ENCODE measurements around the gene ADORA2A.

Gene ADORA2A

DNA sequence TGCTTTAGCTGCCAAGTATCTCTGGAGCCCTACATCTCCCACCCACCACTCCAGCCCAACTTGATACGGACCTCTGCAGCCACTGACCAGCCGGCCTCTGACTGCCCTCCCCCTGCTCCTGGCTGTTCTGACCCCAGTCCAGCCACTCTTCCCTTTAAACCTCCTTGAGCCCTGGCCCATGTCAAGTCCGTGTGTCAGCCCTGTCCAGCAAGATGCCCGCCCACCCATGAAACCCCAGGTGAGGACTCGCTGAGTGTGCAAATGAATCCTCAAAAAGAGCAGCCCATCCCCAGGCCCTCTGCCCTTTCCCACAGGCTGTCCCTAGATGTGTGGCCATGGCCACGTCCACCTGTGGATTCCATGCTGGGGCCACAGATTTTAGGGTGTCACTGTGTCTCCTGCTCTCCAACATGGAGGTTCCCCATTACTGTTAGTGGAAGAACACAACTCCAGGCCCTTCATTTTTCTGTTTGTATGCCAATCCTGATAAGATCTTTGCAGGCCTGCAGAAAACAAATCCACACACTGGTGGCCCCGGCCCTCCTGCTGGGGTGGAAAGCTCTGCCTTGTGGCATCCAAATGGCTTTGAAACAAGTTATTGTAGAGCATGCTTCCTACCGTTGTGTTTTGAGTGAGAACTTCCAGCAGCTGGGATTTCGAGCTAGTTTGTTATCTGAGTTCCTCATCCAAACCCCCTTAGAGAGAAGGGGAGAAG is 22.7 kb upstream of the ADORA2A start:
- DNase-seq = no peak

DNA sequence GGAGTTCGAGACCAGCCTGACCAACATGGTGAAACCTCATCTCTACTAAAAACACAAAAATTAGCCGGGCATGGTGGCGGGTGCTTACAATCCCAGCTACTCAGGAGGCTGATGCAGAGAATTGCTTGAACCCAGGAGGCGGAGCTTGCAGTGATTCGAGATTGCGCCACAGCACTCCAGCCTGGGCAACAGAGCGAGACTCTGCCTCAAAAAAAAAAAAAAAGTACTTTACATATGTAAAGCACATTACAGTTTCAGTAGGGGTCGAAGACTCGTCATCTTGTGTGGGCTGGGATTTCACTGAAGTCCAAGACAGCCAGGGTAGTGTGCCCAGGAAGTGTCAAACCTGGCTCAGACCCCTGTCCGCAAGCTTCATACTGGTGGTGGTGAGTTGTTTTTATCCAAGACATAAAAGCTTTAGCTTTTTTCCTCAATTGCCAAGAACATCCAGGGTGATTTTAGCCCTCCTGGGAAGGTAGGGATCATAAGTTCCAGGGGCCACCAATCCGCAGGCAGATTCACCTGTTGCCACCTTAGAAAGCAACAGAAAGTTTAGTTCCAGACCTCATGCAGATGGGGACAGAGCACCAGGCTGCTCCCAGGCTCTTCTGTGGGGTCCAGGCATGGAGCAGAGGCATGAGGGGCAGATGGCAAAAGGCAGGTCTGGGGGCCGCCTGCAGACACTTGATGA is 21.6 kb upstream of the ADORA2A start:
- no peak for DNase-seq

DNA sequence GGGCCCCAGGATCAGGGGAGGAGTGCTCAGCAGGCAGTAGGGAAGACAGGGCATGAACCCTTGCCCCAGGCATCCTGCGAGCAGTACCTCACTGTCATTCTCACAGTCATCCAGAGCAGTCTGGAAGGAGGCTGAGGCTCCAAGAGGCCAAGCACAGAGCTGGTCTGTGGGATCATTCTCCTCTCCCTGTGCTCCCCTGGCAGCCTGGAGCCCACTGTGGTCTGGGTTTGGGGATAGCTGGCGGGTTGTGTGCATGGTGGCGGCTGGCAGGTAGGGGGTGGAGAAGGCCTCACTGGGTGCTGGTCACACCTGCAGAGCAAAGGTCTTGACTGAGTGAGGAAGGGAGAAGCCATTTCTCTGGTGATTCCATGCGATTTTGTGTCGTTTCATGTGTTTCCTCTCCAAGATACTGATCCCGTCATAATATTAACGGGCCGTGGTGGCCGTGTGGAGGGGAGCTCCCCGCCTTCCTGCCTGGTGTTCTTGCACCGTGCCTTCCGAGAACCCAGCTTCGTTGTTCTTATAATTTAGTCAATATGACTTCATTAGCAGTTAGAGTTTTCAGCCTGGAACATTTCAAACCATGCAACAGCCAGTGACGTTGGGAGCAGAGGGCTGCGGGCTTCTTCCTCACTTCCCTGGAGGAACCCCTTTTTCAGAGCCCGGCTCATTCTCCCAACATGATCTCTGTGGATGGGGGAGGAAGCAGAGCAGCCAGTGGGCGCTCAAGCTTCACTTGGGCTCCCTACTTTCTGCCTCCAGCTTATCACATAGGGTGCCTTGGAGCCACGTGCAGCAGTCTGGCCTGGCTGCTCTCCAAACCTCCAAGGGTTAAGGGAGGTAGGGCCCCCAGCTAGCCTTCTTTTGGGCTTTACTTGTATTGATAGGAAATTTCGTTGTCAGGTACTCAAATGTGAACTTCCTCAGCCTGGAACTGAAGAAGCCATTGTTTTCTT is 20.8 kb upstream of the ADORA2A start:
- DNase-seq = no peak

DNA sequence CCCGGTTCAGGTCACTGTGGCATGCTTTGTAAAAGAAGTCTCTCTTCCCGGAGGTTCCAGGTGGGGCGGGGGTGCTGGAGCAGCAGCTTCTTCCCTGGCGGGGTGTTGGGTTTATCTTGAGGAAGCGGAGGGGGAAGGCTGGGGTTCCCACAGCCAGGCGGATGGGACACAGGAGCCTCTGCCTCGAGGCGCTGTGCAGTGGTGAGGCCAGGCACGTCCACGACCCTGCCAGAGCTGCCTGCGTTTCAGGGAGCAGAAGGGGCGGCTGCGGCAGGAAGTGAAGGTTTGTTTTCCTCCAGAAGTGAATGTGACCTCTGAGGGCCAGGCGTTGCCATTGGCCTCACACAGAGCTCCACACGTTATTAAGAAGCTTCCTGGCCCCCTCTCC is 20.1 kb upstream of the ADORA2A start:
- no peak for DNase-seq

DNA sequence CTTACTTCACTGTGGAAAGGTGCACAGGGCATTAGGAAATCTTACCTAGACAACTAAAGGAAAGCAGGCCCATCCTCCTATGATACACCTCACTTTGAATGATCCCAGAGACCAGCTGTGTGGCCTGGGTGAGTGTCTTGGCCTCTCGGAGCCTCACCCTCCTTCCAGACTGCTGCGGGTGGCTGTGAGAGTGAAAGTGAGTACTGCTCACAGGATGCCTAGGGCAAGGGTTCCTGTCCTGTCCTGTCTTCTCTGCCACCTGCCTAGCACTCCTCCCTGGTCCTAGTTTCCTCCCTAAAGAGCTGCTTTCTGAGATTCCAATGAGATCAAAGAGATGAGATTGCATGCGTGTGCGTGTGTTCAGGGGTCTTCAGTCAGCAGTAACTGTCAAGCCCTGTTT is 19.5 kb upstream of the ADORA2A start:
- no peak for DNase-seq

DNA sequence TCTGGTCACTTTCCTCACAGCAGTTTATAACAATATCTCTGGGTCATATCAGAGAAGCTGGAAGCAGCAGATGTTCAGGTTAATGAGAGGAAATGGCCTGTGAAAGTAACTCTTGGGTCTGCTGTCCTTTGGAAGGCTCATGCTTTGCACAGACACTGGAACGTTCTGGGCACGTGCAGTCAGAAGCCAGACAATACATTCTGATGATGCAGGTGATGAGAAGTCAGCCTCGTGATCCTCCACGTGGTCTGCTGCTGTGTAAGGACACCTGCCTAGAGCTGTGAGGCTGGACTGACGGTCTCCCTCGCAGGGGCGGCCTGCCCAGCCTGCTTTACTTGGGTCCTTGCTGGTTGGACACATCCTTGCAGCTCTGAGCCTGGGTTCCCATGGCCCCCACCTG is 18.8 kb upstream of the ADORA2A start:
- no peak for DNase-seq

DNA sequence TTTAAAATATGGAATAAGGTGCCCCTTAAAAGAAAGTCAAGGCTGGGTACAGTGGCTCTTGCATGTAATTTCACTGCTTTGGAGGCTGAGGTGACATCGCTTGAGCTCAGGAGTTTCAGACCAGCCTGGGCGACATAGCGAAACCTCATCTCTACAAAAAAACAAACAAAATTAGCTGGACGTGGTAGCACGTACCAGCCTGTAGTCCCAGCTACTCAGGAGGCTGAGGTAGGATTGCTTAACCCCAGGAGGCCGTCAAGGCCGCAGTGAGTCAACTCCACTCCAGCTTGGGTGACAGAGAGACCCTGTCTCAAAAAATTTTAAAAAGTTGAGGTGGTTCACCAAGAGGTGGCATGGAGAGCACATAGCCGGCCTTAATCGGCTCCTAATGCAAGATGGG is 17.7 kb upstream of the ADORA2A start:
- DNase-seq = no peak

DNA sequence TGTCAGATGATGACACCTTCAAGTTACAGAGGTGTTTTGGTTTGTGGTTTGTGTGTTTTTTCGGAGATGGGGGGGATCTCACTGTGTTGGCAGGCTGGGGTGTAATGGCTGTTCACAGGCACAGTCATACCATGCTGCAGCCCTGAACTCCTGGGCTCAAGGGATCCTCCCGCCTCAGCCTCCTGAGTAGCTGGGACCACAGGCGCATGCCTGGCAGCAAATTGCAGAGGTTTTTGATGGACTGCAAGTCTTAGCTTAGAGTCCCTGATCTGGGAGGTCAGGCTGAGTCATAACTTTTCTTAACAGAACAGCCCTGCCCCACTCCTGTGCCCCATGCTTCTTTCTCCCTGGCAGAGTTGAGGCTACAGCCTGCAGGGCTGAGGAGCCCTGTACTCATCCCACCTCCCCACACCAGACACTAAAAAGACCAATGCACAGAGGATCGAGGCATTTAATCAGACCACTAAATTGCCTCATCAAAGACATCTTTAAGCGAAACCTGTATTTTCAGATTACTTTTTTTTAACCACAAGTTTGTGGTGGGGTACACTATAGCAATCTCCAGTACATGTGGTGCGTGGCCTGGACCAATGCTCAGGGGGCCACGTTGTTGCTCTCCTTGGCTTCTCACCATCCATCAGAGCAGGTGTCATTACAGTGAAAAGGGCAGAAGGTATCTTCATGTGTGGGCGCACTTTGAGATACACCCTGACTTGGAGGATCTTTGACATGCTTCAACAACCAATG is 17.1 kb upstream of the ADORA2A start:
- no peak for DNase-seq

DNA sequence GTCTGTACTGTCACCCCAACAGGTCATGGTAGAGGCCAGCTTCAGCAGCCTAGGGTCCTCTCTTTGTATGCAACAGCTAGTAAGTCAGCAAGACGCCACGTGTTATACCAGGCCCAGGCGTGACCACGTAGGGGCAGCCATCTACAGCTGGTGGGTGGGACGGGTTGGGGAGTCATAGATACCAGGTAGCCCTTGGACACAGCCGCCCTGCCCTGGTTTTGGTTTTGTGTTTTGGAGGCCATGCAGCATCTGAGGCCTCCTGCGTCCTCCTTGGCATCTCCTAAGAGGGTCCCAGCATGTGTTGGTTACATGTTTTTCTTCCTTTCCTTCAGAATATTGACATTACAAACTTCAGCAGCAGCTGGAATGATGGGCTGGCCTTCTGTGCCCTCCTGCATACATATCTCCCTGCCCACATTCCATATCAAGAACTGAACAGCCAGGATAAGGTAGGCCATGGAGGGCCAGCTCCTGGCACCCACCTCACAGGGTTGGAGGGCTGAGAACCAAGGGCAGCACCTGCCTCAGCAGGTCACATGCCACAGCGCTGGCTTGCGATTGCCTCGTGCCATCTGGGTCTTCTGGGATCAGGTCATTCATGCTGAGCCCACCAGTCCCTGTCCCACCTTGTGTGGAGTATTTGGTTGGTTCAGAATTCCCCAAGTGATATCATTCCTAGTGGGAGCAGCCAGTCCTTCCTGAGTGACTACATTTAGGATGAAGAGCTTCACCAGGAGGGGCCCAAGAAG is 16.0 kb upstream of the ADORA2A start:
- no peak for DNase-seq

DNA sequence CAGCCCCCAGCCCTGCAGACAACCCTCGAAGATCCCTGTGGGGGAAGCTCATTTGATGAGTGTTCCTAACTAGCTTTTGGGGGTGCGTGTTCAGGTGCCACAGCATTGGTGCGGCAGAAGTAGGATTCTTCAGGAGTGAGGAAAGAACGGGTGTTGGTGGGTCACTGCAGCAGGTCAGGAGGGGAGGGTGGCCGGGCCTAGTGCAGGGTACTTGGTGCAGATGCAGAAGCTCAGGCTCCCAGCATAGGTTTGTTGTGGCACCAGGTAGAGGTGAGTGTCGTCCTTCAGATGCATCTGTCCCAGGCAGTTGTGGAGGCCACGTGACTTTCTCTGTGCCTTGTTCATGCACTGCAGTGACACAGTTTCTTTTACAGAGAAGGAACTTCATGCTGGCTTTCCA is 15.1 kb upstream of the ADORA2A start:
- no peak for DNase-seq

DNA sequence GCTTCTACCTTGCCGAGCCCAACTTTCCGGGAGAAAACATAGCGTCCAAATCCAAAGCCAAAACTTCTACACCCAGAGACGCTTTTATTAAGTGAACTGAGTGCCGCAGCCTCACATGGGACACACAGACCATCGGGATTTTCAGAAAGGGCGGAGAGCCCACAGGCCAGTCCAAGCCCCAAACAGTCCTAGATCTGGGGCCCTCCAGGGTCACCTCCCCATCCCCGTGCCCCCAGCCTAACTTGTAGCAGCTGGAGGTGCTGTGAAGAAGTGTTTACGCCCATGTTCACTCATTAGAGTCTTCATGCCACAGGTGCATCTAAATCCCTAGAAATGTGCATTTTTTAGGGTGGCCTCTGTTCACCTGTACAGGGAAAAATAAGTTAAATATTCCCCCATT is 14.1 kb upstream of the ADORA2A start:
- no peak for DNase-seq

DNA sequence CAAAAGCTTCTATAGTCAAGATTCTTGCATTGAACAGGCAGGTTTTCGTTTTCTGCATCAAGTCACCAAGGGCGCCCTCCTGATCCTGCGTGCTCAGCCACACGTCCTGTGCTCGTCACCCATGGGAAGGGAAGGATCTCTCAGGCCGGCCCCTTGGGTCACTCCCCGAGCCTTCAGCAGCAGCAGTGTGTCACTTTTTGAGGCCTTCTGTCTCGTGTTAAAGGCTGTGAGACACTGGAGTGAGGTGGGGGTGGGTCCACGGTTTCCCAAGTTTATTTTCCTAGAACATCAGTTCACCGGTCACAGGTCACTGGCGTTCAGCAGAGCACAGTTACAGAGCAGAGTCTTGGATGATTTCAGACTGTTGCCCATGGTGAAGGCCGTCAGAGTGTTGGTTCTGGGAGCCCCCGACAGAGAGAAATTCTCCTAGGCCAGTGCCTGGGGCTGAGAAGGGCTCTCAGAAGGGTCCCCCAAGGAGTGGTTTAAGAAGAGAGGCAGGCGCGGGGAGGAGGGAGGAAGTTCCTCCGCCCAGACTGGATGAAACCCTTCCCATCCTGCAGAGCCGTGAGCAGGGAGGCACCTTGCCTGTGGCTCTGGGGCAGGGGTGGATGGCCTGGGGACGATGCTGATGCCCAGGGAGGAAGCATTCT is 13.5 kb upstream of the ADORA2A start:
- DNase-seq = no peak

DNA sequence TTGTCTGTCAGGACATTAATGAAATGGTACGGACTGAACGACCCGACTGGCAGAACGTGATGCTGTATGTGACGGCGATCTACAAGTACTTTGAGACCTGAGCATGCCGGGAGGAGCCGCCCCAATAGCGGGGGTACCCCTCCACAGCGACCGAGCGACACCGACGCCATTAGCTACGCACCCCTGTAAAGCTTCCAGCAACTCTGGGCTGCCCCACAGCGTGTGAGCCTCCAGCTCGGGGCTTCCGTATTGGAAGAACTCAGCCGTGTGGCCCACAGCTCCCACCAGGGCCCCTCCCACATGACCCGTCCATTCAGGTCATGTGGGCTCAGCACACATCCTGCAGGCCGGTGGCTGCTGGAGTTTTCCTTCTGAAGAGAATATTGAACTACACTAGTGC is 12.9 kb upstream of the ADORA2A start:
- no peak for DNase-seq

DNA sequence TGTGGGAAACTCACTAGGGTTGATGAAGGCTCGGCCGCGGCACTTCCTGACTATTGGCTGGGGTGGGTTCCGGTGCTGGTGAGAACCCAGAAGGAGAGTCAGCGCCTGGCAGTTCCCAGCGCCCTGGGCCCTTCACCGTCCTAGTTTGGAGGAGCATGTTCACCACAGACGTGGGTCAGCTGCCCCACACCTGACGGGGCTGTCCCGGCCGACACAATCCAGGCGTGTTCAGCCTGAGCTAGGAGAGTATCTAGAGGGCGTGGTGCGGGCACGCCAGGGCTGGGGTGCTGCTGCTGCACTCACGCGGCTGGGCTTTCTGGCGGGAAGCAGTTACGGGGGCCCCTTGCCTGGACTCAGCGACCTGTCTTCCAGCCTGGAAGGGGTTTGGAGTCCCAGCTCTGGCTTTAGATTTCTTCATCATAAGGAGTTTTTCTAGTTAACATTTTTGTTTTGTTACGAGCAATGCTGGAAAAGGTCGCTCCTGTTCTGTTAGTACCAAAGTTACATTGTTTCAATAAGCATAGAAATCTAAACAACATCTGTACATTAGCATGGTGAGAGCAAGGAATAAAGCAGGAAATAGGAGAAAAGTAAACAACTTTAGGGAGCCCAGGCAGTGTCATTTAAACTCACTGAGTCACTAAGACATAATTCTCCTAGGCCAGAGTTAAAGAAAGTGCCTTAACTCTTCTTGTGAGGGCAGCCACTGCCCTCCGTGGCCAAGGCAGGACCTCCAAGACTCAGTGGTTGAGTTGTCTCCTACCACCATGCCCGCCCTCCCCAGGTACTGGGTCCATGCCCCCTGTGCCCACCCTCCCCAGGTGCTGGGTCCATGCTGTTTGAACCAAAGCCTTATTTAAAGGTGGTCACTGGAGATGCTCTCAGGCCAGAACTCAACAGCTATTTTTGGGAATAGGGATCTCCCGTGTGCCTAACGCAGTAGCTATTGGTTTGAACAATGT is 12.1 kb upstream of the ADORA2A start:
- no peak for DNase-seq

DNA sequence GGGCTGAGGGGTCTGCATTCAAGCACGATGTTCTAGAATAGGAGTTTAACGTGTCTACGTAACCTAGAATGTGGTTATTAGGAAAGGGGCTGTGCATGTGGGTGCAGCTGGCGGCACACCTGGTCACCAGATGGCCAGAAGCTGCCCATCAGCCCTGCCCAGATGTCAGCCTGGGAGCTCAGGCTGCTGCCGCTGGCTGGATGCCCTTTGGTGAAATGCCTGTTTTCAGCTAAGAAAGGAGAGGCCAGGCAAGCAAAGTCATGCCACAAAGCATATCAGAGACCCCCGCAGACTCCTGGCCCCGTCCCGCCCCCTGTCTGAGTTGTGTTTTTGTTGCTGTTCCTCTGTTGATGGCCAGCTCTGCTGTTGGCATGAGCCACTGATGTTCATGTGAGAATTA is 11.3 kb upstream of the ADORA2A start:
- DNase-seq = no peak

DNA sequence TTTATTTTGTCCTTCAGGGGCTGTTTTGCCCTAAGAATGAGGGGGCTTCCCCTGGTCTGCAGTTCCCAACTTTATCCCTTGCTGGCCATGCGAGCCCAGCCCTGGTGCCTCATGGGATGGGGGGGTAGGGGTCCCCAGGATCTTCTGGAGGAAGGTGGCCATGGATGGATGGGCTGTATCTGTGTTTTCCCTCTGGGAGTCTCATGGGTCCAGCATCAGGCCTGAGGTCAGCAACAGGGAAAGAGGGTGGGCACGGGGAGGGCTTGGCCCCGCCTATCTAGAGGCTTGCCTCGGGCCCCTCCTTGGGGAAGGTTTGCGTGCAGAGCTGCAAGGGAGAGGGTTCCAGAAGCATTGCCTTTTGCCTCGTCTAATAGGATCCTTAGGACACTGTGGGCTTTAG is 10.8 kb upstream of the ADORA2A start:
- DNase-seq = no peak

DNA sequence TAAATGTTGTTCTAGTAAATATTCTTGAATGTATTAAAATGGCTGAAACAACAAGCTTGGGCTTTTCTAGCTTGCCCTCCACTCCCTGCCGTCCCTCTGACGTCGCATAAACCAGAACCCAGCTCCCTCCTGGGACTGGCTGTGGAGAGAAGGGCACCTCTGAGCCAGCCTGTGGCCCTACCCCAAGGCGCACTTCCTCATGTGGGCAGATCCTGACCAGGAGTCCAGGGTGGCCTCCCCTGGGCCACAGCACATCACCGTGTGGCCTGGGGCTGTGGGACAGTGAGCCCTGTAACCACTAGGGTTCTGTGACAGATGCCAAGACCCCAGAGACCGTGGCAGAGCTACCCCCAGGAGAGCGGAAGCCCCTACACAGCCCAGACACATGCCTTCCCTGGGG is 10.2 kb upstream of the ADORA2A start:
- no peak for DNase-seq

DNA sequence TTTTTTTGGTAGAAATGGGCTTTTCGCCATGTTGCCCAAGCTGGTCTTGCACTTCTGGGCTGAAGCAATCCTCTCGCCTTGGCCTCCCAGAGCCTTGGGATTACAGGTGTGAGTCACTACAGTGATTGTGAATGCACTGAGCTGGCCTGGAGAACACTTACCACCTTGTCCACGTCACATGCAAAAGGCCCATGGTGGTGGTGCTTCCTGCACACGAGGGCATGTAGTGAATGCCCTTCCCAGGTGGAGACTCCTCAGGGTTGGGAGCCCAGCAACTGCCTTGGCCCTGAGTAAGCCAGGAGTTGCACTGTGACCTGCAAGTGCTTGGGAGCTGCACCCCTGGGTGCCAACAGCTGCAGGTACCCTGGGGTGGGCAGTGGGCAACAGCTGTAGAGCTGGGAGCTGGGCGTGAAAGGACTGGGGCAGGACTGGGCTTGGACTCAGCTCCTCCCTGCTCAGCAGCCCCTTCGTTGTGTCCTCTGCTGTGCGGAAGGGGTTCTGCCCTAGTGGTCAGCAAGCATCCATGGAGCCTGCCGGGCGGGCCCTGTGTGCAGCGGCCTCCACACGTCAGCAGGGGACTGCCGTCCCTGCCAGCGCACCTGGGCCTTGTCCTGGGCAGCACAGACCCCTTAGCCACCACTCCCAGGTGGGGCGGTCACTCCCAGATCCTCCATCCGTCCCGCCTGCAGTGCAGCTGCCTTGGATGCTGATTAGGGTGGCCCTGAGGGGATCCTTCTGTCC is 9.3 kb upstream of the ADORA2A start:
- DNase-seq = no peak

DNA sequence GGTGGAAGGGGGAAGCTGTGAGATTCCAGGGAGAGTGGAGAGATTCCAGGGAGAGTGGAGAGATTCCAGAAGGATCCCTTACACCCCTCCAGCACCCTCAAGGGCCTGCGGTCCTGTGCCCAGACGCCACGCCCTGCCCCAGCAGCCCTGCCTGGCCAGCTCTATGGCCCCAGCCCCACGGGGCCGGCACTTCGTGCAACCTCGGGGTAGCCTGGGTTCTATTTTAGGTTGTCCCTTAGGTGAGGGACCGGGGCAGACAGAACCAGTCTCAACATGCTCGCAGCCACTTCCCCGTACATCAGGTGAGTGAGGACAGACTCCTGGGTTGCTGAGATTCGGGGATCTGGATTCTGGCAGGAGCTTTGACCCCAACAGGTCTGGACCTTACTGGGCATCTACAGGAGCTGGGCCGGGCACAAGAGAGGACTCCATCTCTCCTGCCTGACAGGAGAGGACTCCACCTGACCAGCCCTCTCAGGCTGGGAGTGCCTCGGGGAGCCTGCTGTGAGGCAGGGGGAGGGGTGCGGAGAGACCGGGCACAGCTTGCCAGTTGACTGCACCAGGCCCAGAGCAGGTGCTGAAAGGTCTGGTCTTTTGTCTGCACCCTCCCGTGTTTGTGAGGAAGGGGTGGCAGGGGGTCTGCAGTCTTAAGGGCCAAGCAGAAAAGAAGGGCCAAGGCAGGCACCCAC is 8.5 kb upstream of the ADORA2A start:
- DNase-seq = no peak

All from NCI-H2029 treated with DMSO at 0.1 percent for 48 hours (cell line).